ENCODE measurements around the gene CA6.
"Not testable (repeated sequence)": the region's sequence is repeated elsewhere in the genome, so short reads cannot be mapped to it uniquely, and the experiment has no call there.

The CA6 gene

DNA sequence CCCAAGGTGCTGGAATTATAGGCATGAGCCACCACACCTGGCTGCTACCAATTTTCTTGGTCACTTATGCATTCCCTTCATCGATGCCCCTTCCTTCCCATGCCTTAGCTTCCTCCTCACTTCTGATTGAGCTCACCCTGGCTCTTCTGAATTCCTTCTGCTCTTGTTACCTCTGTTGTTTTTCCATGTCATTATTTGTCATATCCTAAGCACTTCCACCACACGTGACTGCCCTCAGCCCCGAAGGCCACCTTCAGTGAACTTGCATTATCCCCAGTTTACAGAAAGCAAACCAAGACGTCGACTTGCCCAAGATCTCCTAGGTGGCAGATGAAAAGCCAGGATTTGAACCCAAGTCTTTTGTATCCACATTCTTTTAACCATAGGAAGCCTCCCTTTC is 30.7 kb downstream of the CA6 start:
- no peak for DNase-seq

DNA sequence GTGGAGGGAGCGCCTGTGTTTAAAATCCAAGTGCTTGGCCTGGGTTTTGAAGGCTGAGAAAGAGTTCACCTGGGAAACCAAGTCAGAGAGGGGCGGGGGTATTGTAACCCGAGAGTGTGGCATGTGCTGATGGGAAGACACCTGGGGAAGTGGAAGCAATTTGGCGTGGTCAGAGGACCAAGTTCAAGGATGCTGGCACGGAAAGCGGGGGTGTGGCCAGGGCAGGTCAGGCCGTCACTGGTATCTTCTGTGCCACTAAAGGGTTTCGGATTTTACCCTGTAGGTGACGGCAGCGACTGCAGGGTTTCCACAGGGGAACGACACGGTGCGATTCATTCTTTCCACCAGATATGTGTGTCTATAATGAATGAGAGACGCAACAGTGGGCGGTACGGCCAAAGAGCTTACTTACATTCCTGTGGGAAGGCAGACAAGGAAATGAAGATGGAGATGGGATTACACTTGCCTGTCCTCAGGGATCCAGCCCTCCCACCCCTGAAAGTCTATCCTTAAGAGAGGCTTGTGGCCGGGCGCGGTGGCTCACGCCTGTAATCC is 31.3 kb downstream of the CA6 start:
- DNase-seq = no peak

DNA sequence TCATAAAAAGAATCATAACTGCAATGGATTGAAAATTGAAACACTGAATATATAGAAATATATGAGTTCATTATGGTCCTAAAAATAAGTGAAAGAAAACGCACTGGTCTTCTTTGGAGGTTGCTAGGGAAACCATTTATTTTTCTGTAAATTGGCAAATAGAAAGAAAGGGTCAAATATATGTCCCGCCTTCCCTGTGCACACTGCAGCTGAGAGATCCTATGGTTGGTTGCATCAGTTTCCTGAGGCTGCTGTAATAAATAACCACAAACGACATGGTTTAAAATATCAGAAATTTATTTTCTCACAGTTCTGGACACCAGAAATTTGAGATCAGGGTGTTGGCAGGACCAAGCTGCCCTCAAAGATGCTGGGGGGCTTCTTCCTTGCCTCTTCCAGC is 35.0 kb downstream of the CA6 start:
- DNase-seq = no peak

DNA sequence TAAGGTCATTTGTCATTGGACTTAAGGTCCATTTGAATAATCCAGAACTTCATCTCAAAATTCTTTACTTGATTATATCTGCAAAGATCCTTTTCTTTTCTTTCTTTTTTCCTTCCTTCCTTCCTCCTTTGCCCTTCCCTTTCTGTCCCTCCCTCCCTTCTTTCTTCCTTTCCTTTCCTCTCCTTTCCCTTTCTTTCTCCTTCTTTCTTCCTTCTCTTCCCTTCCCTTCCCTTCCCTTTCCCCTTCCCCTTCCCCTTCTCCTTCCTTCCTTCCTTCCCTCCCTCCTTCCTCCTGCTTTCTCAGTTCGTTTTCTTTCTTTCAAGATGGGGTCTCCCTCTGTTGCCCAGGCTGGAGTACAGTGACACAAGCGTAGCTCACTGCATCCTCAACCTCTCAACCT is 35.5 kb downstream of the CA6 start:
- DNase-seq = no peak

DNA sequence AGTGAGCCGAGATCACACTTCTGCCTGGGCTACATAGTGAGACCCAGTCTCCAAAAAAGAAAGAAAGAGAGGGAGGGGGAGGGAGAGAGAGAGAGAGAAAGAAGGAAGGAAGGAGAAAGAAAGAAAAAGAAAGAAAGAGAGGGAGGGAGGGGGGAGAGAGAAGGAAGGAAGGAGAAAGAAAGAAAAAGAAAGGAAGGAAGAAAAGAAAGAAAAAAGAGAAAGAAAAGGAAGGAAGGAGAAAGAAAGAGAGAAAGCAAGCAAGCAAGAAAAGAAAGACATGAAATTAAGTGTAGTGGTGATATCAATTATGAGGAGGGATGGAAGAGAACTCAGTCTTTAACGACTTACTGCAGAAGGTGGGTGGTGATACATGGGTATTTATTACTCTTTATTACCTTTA is 38.5 kb downstream of the CA6 start:
- DNase-seq = no peak

DNA sequence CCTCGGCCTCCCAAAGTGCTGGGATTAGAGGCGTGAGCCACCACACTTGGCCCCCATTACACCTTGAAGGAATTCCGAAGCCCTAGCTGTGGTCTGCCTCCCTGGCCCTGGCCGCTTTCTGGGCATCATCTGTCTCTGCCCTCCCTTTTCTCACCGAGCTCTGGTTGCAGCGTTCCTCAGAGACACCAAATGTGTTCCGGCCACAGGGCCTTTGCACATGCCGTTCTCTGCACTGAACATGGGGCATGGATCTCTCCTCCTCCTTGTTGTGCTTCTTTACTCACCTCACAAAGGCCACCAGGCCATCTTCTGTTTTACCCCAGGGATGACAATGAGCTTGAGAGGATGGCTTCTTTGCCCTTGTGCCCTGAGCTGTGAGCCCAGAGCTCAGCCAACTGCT is 39.3 kb downstream of the CA6 start:
- DNase-seq = no peak

DNA sequence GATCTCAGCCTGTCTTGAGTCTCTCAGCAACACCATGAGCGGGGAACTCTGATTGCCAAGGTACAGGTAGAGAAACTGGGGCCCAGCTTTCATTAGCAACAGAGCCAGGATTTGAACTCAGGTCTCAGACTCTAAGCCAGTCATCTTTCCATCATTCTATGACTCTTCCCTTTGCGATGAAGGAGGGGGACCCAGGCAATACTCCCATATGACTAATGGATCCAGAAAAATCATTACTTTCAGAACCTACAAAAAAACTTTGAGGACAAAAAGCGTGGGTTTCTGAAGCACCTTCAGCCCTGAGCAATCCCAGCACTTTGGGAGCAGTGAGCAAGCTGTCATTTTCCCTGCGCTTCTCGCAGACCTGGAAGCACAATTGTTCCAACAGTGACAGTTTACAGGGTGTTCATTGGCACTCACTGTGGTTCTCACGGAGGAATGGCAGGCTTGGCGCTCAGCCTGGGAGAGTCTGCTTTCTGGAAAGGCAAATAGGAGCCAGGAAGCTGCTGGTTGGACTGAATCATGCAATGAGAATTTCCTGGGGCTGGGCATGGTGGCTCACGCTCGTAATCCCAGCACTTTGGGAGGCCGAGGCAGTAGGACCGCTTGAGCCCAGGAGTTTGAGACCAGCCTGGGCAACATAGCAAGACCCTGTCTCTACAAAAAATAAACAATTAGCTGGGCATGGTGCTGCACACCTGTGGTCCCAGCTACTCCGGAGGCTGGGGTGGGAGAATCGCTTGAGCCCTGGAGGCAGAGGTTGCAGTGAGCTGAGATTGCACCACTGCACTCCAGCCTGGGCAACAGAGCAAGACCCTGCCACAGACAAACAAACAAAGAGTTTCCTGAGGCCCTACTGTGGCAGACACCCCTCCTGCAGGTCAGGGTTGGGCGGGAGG is 40.5 kb downstream of the CA6 start:
- DNase-seq = no peak

DNA sequence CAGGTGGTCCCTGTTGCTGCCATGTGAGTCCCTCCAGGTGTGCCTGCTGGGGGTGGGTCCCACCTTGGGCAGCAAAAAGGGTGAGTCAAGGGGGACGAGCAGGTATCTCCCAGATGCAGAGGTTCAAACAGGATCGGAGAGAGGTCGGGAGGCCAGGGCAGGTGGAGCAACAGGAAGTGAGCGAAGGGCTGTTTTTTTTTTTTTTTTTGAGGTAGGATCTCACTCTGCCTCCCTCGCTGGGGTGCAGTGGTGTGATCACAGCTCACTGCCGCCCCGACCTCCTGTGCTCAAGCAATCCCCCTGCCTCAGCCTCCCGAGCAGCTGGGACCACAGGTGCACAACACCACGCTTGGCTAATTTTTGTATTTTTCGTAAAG is 41.1 kb downstream of the CA6 start:
- no peak for DNase-seq

DNA sequence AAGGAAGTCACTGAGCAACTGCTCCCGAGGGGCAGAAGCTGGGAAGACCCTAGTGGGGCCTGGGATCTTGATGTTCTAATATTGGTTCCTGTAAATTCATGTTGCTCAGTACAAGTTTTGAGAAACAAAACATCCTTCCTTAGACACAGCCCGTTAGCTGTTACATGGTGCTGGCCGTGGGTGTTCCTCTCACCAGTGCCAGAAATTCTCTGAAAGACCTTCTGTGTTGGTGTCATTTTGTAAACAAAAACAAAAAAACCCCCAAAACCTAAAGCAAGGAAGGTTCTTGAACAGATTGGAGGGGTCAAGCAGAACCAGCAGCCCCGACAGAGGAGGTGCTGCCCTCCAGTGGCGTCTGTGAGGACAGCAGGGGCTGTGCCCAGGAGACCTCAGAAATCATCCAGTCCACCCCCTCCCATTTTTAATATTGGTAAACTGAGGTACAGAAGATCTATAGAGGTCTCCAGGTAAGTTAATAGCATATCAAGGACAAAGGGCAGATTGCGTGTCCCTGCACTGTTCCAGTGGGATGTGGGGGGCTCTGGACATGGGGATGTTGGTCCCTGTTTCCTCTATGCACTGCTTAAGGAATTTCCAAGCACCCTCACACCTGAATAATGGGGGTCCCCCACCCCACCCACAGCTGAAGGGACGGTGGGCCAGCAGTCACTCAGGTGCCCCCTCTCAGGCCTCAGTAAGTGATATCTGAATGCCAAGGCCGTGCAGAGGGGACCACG is 42.4 kb downstream of the CA6 start:
- DNase-seq = no peak

DNA sequence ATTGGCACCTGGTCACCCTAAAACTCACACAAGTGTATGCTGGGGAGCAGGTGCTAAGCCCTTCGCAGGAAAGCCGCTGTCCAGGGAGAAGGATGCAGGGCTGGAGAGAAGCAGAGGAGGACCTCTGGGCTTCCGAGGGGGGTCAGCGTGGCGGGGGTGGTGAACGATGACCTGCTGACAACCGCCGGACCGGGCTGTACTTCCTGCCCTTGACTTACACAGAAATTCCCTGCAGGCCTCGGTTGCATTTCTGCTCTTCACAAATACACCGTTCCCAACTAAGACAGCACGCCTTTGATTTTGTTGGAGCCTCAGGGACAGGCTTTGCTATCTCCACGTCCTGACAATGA is 42.9 kb downstream of the CA6 start:
- DNase-seq = no peak

DNA sequence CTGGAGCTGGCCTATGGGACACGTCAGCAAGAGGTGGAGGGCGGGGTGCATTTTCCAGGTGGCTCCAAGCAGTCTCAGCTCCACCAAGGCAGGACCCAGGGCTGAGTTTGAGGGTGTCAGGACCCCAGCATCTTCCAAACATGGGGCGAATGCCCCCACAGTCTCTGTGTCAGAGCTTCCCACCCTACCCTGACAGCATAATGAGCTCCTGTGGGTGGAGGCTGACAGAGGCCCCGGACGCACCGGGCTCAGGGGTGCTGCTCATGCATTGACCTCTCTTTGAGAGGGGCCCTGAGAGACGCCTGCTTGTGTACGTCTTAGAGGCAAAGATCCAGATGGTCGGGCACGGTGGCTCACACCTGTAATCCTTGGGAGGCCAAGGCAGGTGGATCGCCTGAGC is 43.4 kb downstream of the CA6 start:
- no peak for DNase-seq

DNA sequence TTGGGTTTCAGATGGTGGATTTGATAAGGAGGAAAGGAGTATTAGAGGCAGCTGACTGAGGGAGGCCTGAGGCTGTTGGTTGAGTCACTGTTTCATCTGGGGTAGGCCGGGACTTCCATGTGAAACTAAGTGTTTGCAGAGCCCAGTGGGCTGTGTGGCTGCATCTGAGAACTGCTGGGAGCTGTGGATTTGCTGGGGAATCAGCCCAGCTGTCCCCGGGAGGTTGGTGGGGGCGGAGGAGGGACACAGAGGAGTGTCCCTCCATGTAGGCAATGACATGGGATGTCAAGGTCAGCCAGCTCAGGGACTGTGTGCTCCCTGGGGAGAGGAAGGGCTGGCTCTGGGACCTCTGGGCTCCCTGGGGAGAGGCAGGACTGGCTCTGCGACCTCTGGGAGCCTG is 44.2 kb downstream of the CA6 start:
- no peak for DNase-seq

DNA sequence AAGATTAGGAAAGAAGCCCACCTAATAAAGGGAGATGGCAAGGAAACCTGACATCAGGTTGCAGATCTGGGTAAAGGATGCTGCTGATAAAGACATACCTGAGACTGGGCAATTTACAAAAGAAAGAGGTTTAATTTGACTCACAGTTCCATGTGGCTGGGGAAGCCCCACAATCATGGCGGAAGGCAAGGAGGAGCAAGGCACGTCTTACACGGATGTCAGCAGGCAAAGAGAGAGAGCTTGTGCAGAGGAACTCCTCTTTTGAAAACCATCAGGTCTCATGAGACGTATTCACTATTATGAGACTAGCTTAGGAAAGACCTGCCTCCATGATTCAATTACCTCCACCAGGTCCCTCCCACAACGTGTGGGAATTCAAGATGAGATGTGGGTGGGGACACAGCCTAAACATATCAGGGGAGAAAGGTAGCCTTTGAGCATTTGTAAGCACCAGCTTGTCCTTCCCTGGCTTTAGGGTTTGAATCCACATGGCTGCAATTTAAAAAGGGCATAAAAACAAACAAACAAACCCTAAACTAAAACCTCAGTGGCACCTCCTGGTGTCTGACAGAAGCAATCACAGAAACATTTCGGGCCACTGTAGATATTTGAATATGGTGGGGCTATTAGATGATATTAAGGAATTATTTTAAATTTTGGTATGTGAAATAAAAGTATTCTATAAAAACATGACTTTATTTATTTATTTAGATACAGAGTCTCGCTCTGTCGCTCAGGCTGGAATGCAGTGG is 47.4 kb downstream of the CA6 start:
- no peak for DNase-seq

DNA sequence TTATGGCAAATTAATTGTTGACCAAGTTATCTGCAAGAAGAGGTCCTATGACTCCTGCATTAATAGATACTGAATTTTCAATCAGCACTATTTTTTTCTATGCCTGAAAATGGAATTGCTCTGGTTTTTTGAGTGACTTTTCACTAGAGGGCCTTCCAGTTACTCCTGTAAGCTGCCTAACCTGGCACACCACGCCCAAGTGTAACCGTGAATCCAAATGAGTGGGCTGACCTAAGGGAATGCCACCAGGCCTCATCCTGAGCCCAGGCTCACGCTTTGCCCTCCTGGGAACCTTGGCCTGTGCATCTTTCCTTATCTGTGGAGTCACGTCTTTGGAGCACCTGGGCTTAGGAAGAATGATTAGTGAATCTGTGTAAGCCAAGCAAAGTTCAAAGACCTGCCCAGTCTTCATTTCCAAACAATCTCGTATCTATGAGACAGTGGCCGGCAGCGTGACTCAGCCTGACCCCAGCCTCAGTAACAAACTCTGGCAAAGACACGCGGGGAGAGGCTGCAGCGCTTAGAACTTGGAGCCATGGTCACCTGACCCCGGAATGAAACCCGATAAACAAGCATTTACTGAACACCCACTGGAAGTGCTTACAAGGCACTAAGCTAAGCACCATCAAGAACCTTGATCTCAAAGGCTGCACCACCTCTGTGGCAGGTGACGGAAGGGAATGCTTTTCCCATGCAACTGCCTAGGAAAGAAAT is 48.5 kb downstream of the CA6 start:
- not testable (repeated sequence) for DNase-seq

DNA sequence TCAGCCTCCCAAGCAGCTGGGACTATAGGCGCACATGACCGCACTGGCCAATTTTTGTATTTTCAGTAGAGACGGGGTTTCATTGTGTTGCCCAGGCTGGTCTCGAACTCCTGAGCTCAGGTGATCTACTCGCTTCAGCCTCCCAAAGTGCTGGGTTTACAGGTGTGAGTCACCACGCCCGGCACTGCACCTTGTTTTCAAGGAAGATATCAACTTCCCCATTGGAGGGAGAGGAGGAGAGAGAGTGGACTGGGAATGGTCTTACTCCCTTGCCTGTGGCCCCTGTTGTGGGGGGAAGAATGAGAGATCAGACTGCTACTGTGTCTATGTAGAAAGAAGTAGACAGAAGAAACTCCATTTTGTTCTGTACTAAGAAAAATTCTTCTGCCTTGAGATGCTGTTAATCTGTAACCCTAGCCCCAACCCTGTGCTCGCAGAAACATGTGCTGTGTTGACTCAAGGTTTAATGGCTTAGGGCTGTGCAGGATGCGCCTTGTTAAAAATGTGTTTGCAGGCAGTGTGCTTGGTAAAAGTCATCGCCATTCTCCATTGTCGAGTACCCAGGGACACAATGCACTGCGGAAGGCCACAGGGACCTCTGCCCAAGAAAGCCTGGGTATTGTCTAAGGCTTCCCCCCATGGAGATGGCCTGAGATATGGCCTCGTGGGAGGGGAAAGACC is 56.0 kb downstream of the CA6 start:
- DNase-seq = not testable (repeated sequence)

DNA sequence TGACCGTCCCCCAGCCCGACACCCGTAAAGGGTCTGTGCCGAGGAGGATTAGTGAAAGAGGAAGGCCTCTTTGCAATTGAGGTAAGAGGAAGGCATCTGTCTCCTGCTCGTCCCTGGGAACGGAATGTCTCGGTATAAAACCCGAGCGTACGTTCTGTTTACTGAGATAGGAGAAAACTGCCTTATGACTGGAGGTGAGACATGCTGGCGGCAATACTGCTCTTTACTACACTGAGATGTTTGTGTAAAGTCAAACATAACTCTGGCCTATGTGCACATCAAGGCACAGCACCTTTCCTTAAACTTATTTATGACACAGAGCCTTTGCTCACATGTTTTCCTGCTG is 56.5 kb downstream of the CA6 start:
- DNase-seq = not testable (repeated sequence)

DNA sequence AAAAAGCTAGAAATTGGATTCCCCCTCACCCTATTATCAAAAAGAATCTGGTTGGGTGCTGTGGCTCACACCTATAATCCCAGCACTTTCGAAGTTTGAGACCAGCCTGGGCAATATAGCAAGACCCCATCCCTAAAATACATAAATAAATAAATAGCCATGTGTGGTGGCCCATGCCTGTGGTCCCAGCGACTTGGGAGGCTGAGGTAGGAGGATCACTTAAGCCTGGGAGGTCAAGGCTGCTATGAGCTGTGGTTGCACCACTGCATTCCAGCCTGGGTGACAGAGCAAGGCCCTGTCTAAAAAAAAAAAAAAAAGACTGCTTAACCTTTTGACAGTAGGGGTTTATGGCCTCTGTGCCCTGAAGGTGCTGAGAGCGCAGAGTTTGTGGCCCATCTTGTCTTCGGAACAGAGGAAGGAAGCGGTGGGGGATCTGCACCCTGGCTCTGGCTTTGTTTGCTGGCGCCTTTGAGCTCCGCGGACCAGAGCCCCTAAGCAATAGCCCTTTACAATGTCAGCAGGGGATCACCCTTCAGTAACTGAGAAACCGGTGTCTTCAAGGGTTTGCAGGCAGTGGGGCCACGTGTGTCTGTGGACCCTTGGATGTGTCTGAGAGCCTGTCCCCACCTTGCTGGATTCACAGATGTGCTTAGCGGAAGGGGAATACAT is 58.5 kb downstream of the CA6 start:
- DNase-seq = no peak

DNA sequence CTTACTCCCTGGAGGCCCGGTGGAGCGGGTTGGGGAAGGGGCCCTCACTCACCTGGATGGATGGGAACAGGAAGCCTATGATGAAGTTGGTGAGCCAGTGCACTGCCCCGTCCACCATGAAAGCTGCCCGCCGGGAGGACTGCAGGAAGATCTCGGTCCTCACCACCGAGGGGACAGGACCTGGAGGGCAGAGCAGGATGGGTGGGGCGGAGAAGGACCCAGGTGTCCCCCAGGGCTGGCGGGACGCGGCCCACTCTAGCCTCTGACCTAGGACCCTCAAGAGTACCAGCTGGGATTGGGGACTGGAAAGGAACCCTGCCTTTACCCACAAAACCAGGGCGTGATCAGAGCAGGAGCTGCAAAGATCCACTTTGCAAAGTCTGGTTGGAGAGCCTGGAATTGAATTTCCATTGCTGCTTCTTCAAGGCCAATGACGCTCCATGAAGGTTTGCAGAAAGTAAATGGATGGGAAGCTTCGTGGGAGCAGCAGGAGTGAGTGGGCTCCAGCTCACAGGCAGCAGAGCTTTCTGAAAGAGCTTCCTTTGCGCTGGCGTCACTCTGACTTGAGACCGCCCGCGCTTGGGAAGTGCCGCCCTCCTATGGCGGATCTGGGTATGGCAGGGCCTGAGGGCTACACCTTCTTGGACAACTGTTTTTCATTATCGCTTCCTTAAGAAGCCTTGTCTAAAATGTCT is 59.2 kb downstream of the CA6 start:
- peak; percentile 10 for DNase-seq

DNA sequence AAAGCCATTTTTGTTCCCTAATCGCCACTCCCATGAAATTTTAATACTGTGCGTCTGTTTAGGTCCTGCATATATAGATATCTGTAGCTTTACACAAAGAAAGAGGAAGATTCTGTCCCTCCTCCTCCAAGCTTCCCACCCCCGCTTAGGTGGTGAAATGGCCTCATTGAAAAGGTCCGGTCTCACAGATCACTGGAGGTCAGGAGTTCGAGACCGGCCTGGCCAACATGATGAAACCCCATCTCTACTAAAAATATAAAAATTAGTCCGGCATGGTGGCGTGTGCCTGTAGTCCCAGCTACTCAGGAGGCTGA is 59.7 kb downstream of the CA6 start:
- no peak for DNase-seq

DNA sequence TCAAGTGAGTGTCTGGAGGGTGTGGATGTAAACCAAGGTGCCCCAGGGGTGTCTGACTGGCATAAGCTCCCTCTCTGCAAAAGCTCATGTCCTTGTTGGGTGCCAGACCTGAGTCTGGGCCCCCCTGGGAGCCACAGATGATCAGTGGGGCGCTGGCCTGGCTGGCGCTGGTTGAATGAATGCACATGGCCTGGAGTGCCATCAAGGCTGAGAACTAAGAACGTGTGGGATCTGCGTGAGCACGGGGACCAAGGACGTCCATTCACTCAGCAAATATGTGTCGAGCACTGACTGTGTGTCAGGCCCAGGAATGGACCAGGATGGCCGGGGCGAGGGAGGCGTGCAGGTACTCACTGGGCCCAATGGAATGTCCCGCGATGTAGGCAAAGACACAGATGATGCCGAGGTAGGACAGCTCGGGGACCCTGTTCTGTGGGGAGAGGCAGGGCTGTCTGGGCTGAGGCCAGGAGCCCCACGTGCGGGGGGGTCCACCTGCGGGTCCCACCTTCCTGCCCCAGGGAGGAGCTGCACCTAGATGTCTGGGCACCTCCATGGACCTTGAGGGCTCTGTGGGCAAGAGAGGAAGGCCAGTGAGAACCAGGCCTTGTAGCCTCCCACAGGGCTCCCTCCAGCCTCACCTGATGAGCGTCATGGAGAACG is 61.4 kb downstream of the CA6 start:
- DNase-seq = no peak

DNA sequence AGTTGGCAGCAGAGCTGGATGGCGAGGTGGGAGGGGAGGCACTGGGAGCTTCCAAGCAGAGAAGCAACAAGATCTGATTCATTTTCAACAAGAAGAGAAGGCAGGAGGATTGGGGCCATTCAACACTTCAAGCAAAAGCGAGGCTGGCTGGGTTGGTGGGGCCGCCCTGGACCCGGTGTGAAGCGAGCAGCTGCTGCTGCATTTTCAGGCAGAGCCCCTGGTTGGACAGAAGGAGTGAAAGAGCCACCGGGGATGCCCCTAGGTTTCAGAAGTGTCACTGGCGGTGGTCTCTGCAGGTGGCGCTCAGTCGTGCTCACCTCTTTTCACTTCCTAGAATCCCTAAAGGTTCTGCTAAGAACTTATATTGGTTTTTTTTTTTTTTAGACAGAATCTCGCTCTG is 62.6 kb downstream of the CA6 start:
- no peak for DNase-seq
